Activated T-cell treated with anti-CD3 and anti-CD28 coated beads, Interleukin-2, amount 50 U/mL, for 1 hour (primary cell): ENCODE measurements around the gene SERPINA4.

Experiments used
- DNase-seq: peaks from one replicate; pipeline ENCODE4 v3.0.0-alpha.2; 2020

The SERPINA4 gene

GRCh38 chr14:94542811-94543440 is 18.3 kb upstream of the SERPINA4 start:
- DNase-seq, result no peak

GRCh38 chr14:94543449-94544124 is 17.7 kb upstream of the SERPINA4 start:
- DNase-seq, result no peak

GRCh38 chr14:94544726-94545125 is 16.5 kb upstream of the SERPINA4 start:
- DNase-seq, result no peak

GRCh38 chr14:94545131-94545841 is 16.0 kb upstream of the SERPINA4 start:
- DNase-seq, result no peak

- no peak for DNase-seq
These were observed 14.0 kb upstream of the SERPINA4 start for GRCh38 chr14:94547151-94547680.

GRCh38 chr14:94547726-94548125 is 13.5 kb upstream of the SERPINA4 start:
- no peak for DNase-seq

GRCh38 chr14:94548131-94548998 is 12.9 kb upstream of the SERPINA4 start:
- DNase-seq, result no peak

GRCh38 chr14:94548999-94549985 is 11.9 kb upstream of the SERPINA4 start:
- DNase-seq, result peak; percentile 48

GRCh38 chr14:94550041-94550440 is 11.2 kb upstream of the SERPINA4 start:
- no peak for DNase-seq

- no peak for DNase-seq
These were observed 5.3 kb upstream of the SERPINA4 start for GRCh38 chr14:94555991-94556390.

GRCh38 chr14:94557327-94557726 is 3.9 kb upstream of the SERPINA4 start:
- DNase-seq, result no peak

GRCh38 chr14:94558842-94559241 is 2.4 kb upstream of the SERPINA4 start:
- no peak for DNase-seq

GRCh38 chr14:94559638-94560290 is 1.5 kb upstream of the SERPINA4 start:
- DNase-seq, result no peak

- no peak for DNase-seq
These were observed 964 bp upstream of the SERPINA4 start for GRCh38 chr14:94560291-94560665.

- DNase-seq, result no peak
These were observed 391 bp downstream of the SERPINA4 start for GRCh38 chr14:94561656-94562010.

GRCh38 chr14:94562022-94562421 is 780 bp downstream of the SERPINA4 start:
- no peak for DNase-seq

- no peak for DNase-seq
These were observed 2.0 kb downstream of the SERPINA4 start for GRCh38 chr14:94562941-94563883.

- DNase-seq, result no peak
These were observed 3.1 kb downstream of the SERPINA4 start for GRCh38 chr14:94564381-94564780.

- DNase-seq, result no peak
These were observed 6.9 kb downstream of the SERPINA4 start for GRCh38 chr14:94568186-94568585.
